Measurements from ENCODE around the gene DHCR7. TPM values are rescaled to one million over a fixed set of nuclear protein-coding genes. Genes with fewer than 3 reads are reported as not detected.

Gene DHCR7
- total RNA-seq, 1 experiment from 2014 or later, result 286 TPM

DNA sequence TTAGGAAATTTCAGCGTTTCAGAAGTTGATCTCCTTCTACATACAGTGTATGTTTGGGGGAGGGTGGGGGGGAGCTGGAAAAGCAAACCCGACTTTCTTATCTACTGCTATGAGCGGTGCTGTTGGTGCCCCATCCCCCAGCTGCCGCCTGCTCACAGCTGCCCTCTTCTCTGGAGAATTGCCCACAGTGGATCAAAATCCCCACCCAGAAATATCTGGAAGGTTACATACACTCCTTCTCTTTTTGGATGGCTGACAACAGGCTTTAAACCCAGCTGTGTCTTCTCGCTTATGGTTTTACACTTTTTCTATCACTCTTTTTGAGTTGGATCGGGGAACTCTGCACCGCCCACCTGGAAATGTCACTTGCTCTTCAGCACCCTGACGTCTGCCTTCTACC is 56.4 kb downstream of the DHCR7 start:
- H3K27ac ChIP-seq (ENCODE audit: low read depth, low read length, poor library complexity, severe bottlenecking), result peak overlapping the region; percentile 71
- H3K4me1 ChIP-seq (ENCODE audit: insufficient read depth, low read length, poor library complexity, severe bottlenecking), result peaks cover 36% of the 10 kb centered on the region
- H3K27me3 ChIP-seq (replicated peaks; ENCODE audit: insufficient read depth, low read depth, low read length, poor library complexity), result no peaks in the 10 kb centered on the region
- no peaks in the 10 kb centered on the region for H3K9me3 ChIP-seq (ENCODE audit: low read depth, low read length, poor library complexity, severe bottlenecking)
- DNase-seq (ENCODE audit: low spot score), result peak; percentile 66
- ChIA-PET POLR2A (ENCODE audit: low non-redundant PET) (no interaction called here), CTCF (no interaction called here)
- intact Hi-C loops (cut with micrococcal nuclease; ENCODE audit: unreplicated experiment), result no loop called here
- no peak overlapping the region for H3K4me3 ChIP-seq (ENCODE audit: low read depth, low read length, poor library complexity, severe bottlenecking)
- BruUV-seq (replicated peaks), result no TSS peak
- no peaks in the 10 kb centered on the region for H3K36me3 ChIP-seq (ENCODE audit: insufficient read depth, low read length, poor library complexity, severe bottlenecking)
- no peak for TF ChIP-seq EZH2 (IDR thresholded peaks at IDR 0.05; ENCODE audit: borderline replicate concordance, low read depth, low read length, poor library complexity, severe bottlenecking)
- TF ChIP-seq, protein P1, sequence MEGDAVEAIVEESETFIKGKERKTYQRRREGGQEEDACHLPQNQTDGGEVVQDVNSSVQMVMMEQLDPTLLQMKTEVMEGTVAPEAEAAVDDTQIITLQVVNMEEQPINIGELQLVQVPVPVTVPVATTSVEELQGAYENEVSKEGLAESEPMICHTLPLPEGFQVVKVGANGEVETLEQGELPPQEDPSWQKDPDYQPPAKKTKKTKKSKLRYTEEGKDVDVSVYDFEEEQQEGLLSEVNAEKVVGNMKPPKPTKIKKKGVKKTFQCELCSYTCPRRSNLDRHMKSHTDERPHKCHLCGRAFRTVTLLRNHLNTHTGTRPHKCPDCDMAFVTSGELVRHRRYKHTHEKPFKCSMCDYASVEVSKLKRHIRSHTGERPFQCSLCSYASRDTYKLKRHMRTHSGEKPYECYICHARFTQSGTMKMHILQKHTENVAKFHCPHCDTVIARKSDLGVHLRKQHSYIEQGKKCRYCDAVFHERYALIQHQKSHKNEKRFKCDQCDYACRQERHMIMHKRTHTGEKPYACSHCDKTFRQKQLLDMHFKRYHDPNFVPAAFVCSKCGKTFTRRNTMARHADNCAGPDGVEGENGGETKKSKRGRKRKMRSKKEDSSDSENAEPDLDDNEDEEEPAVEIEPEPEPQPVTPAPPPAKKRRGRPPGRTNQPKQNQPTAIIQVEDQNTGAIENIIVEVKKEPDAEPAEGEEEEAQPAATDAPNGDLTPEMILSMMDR (conservative IDR thresholded peaks at IDR 0.05; ENCODE audit: low read depth, low read length), result no peak

- TF ChIP-seq, protein P1 (conservative IDR thresholded peaks at IDR 0.05; ENCODE audit: low read depth, low read length), result no peak
- Histone ChIP-seq H3K4me3 (ENCODE audit: low read depth, low read length, poor library complexity, severe bottlenecking) (no peak overlapping the region), H3K9me3 (ENCODE audit: low read depth, low read length, poor library complexity, severe bottlenecking) (no peaks in the 10 kb centered on the region), H3K36me3 (ENCODE audit: insufficient read depth, low read length, poor library complexity, severe bottlenecking) (no peaks in the 10 kb centered on the region), H3K27me3 (replicated peaks; ENCODE audit: insufficient read depth, low read depth, low read length, poor library complexity) (no peaks in the 10 kb centered on the region), H3K27ac (ENCODE audit: low read depth, low read length, poor library complexity, severe bottlenecking) (peak overlapping the region; percentile 71), H3K4me1 (ENCODE audit: insufficient read depth, low read length, poor library complexity, severe bottlenecking) (peaks cover 35% of the 10 kb centered on the region)
- no TSS peak for BruUV-seq (replicated peaks)
- peak; percentile 38 for DNase-seq (ENCODE audit: low spot score)
- POLR2A ChIA-PET (ENCODE audit: low non-redundant PET), result no interaction called here
- CTCF ChIA-PET, result no interaction called here
- intact Hi-C loops (cut with micrococcal nuclease; ENCODE audit: unreplicated experiment), result no loop called here
These were observed 56.8 kb downstream of the DHCR7 start for GRCh38 chr11:71391352-71391751.

- Histone ChIP-seq H3K9me3 (ENCODE audit: low read depth, low read length, poor library complexity, severe bottlenecking) (no peaks in the 10 kb centered on the region), H3K27me3 (replicated peaks; ENCODE audit: insufficient read depth, low read depth, low read length, poor library complexity) (no peaks in the 10 kb centered on the region), H3K4me3 (ENCODE audit: low read depth, low read length, poor library complexity, severe bottlenecking) (no peak overlapping the region), H3K36me3 (ENCODE audit: insufficient read depth, low read length, poor library complexity, severe bottlenecking) (no peaks in the 10 kb centered on the region), H3K4me1 (ENCODE audit: insufficient read depth, low read length, poor library complexity, severe bottlenecking) (peaks cover 32% of the 10 kb centered on the region), H3K27ac (ENCODE audit: low read depth, low read length, poor library complexity, severe bottlenecking) (no peak overlapping the region)
- BruUV-seq (replicated peaks), result no TSS peak
- TF ChIP-seq, protein P1 (conservative IDR thresholded peaks at IDR 0.05; ENCODE audit: low read depth, low read length), result no peak
- no peak for TF ChIP-seq EZH2 (IDR thresholded peaks at IDR 0.05; ENCODE audit: borderline replicate concordance, low read depth, low read length, poor library complexity, severe bottlenecking)
- no peak for DNase-seq (ENCODE audit: low spot score)
- POLR2A ChIA-PET (ENCODE audit: low non-redundant PET), result no interaction called here
- intact Hi-C loops (cut with micrococcal nuclease; ENCODE audit: unreplicated experiment), result no loop called here
- CTCF ChIA-PET, result no interaction called here
These were observed 59.5 kb downstream of the DHCR7 start for GRCh38 chr11:71388637-71389235.
